HK-2 (cell line): Measurements from ENCODE around the gene PIGK.

Experiments used
- DNase-seq: peaks from one replicate; pipeline ENCODE4 v3.0.0-alpha.2; 2018; ENCODE audit not compliant: unreplicated experiment

PIGK gene

GRCh38 chr1:77096496-77097255, 122.6 kb downstream of the PIGK start:
- no peak for DNase-seq

- no peak for DNase-seq
Observed at GRCh38 chr1:77095236-77095635, 124.0 kb downstream of the PIGK start.

- no peak for DNase-seq
Observed at GRCh38 chr1:77089756-77090155, 129.5 kb downstream of the PIGK start.

GRCh38 chr1:77085109-77085508, 134.1 kb downstream of the PIGK start:
- DNase-seq, result no peak

- no peak for DNase-seq
Observed at GRCh38 chr1:77084457-77084856, 134.8 kb downstream of the PIGK start.

DNA sequence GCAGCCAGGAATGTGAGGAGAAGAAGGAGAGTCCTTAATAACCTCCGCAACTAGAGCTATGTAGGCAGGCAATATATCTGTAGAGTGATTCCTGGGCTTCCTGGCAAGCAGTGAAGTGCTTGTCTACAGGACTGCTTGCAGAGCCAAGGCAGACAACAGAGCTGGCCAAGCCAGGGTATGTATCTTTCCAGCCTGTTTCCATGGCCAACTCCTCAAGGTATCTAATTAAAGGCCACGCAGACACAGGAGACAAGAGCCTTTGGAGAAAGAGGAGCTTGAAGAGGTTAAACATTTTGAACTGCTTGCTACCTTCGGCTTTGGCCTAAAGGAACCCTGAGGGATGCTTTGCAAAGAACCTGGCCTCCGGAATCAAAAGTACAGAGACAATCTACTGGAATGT, 137.4 kb downstream of the PIGK start:
- no peak for DNase-seq

DNA sequence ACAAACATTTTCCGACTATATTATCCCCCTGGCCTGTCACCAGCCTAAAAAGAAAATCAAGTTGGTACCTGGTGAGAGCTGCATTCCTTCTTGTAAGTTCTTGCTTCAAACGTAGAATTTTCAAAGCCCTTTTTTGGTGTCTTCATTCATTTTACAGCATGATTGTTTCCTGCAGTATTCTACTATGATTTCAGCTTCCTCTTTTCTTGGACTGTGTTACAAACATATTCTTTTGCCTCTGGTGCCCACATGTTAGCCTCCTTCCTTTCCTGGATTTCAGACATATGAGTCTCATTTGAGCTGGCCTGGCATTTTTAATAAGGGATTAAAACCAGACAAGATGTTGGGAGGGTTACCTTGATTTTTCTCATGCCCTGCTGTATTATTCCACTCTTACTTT, 142.5 kb downstream of the PIGK start:
- no peak for DNase-seq

- no peak for DNase-seq
Observed at GRCh38 chr1:77068013-77068412, 151.2 kb downstream of the PIGK start.

DNA sequence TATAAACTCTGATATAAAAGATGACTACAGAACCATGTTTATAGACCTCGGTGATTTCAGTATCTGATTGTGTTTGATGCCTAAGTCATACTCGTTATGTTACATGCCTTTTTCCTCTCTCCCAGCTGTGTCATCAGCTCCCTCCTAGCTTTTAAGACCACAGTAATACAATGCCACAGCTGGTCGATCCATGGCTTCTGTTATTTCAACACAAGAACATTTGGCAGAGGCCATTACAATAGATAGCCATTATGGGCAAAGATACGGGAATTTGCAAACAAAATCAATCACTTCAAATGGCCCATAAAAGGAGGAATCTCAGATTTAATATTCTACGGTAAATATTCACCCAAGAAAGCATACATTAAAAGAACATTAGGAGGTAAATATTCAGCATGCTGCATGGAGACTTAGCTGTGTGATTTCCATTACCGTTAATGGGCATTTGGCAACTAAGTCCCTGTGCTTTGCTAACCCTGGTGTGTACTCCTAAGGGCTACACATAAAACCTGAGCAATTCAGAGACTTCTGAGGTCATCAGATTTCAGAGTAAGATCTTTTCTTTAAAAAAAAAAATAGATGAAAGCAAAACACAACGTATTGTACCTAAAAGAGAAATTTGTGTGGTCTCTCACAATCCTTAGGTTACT, 153.4 kb downstream of the PIGK start:
- DNase-seq, result no peak

GRCh38 chr1:77064246-77064645, 155.0 kb downstream of the PIGK start:
- no peak for DNase-seq

DNA sequence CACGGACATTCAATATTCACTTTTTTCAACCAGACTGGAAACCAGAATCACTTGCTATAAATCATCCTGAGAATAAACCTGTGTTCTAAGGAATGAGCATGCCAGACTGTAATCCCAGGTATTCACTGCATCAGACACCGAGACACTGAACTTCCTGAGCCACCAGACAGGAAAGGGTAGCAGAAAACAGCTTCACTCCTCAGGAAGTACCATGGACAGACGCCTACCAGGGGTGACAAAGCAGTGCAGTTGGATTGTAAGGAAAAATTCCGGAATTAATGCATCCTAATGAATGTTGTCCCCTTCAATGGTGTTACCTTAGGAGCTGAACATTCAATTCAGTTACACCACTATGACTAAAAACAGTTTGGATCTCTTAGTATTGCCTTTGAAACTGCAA, 156.1 kb downstream of the PIGK start:
- no peak for DNase-seq

DNA sequence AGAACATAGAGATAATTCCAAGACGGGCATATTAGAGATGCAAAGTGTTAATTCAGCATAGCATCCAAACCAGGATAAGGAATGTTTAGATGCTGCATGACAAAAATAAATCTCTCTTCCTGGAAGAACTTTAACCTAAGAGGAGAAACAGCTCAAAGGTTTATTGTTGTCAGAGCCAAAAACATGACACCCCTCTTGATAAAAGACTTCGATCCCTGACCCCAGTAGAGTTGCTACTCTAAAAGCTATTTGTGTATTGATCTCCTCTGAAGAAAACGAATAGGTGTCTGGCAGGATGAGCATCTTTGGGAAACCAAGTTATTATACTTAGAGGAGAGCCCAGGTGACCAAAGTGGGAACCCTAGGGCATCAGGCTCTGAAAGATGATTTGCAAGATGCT, 158.1 kb downstream of the PIGK start:
- DNase-seq, result no peak

DNA sequence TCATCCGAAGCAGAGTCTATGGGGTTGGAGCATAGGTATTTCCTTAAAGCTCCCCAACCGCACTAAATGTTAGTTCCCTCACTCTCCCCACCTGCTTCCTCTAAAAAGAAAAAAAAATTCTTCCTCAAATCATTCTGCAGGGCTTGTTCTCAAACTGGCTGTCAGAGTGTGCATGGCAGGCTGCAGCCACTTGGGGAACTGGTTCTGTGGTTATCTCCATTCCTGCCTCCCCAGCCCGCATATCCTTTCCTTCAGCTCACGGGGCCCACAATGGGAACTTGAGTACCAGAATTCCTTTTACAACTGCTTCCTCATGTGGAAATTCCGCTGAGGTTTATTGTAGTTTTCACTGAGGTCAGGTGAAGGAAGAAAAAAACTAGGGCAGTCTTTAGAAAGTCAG, 159.2 kb downstream of the PIGK start:
- no peak for DNase-seq

DNA sequence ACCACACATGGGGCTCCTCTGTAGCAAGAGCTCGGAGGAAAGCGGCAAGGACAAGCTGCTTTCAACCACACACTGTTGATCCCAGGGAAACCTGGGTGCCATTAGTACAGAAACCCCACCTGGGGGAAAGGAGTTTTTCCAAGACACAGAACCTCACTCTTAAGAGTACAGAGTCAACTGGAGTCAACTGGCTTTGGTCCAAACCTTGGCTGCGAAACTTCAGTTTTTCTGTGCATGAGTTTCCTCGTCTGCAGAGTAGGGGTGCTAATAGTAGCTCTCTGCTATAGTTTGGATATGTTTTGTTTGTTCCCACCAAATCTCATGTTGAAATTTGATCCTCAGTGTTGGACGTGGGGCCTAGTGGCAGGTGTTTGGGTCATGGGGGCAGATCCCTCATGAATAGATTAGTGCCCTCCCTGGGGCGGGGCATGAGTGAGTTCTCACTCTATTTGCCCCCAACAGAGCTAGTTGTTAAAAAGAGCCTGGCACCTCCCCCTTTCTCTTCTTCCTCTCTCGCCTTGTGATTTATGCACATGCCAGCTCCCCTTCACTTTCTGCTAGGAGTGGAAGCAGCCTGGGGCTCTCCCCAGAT, 161.1 kb downstream of the PIGK start:
- DNase-seq, result no peak

- no peak for DNase-seq
Observed at GRCh38 chr1:77056525-77056924, 162.7 kb downstream of the PIGK start.

DNA sequence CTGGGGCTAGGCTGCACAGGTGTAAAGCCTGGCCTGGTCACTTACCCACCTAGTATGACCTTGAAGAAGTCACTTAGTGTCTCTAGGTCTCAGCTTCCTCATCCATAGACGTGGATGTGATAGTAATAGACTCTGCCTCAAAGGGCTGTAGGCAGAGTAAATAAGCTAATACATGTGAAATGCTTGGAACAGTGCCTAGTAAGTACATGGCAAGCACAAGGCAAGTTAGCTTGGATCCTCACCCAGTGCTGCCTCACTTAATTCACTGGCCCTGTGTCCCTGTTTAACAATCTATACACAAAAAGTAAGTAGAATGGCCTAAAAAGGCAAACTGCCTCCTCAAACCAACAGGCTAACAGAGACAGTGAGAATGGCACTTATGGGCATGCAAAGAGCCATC, 167.8 kb downstream of the PIGK start:
- no peak for DNase-seq

GRCh38 chr1:77048615-77049005, 170.6 kb downstream of the PIGK start:
- DNase-seq, result no peak

DNA sequence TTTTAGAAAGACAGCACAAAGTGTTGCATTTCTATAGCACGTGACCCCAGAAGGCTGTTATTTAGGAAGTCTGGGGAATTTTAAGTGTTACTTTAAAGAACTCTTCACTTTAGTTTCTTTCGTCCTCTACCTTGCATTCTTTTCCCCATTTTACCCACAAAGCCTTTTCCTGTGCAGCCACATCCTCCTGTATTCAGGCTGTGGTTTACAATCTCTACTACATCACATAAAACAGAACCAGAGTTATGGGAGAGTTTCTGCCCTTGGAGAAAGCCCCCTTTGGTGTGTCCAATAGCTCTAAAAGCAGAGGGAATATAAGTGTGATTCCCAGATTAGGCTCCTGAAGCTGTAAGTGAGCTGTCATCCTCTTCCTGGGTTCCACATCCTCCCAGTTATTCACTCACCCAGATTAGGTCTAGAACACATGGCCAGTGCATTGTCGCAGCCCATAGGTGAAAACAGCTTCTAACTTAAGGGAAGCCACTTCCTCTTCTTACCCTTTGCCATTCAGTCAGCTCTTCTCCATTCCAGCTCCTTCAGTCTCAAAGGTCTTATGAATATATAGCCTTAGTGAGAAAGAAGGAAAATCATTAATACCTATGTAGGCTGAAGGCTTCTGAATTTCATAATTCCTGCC, 171.1 kb downstream of the PIGK start:
- no peak for DNase-seq

- DNase-seq, result no peak
Observed at GRCh38 chr1:77047575-77047974, 171.7 kb downstream of the PIGK start.

DNA sequence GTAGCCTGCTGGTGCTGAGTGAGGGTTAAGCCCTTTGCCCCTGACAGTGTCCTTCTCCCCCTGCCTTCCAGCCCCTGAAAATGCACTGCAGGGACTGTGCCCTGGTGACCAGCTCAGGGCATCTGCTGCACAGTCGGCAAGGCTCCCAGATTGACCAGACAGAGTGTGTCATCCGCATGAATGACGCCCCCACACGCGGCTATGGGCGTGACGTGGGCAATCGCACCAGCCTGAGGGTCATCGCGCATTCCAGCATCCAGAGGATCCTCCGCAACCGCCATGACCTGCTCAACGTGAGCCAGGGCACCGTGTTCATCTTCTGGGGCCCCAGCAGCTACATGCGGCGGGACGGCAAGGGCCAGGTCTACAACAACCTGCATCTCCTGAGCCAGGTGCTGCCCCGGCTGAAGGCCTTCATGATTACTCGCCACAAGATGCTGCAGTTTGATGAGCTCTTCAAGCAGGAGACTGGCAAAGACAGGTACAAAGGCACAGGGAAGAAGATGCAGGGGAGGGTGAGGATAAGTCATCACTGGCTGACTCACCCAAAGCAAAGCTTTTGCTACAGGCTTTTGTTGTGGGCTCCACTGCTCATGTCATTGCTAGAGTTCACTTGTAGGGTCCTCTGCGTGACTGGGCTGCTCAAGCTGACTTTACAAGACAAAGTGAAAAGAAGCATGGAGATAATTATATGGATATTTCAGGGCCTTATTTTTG, 174.9 kb downstream of the PIGK start:
- DNase-seq, result peak; percentile 4

GRCh38 chr1:77040826-77041225, 178.4 kb downstream of the PIGK start:
- DNase-seq, result no peak

DNA sequence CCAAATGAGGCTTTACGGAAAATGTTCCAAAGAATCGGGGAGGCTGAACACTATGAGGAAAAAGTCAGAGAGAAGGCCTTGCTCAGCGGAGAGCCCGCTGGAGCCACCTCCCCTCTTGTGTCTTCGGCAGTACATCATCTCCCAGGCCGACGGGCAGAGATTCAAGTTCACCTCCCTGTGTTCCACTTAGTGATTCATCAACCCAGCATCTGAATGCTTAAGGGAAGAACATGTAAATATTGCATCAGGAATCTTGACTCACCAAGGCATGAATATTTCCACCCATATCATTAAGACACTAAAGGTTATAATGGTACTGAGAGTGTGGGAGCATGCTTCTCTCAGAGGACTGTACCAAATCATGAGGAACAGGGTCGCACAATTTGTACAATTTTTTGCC, 179.5 kb downstream of the PIGK start:
- DNase-seq, result peak; percentile 63
